Breast epithelium (tissue), 4 donors: ENCODE measurements around the gene SYNPO2. TPM values are rescaled to one million over a fixed set of nuclear protein-coding genes. Genes with fewer than 3 reads are reported as not detected.

Experiments
- DNase-seq, 2 donors: peaks; one replicate each; pipeline ENCODE4 v3.0.0-alpha.2; 2019; ENCODE audit warnings: low spot score in 2 of 2
- H3K27ac ChIP-seq, 2 donors: fragments of 200-600 bp; sonication (generic) in 1 of 2; one replicate each; pipeline ENCODE4 v1.5.1; 2016 to 2019; ENCODE audit warnings: mild to moderate bottlenecking in 1 of 2
- H3K27me3 ChIP-seq, 2 donors: fragments of 200-600 bp; sonication (generic) in 1 of 2; one replicate each; pipeline versions ENCODE4 v1.5.1 to v1.6.0; 2017 to 2019; ENCODE audit warnings: control low read depth in 1 of 2, mild to moderate bottlenecking in 1 of 2
- H3K36me3 ChIP-seq: fragments of 200-600 bp; one replicate; pipeline ENCODE4 v1.5.1; 2019
- H3K4me1 ChIP-seq, 2 donors: fragments of 200-600 bp; sonication (generic); one replicate each; pipeline ENCODE4 v1.5.1; 2016 to 2019; ENCODE audit warnings: control low read depth in 1 of 2
- H3K4me3 ChIP-seq, 3 donors: fragments of 200-600 bp; sonication (generic); 1 replicate in 2 of 3; 2 replicates in 1 of 3; pipeline ENCODE4 v1.5.1; 2016 to 2019; ENCODE audit warnings: mild to moderate bottlenecking in 3 of 3, moderate library complexity in 2 of 3
- H3K9me3 ChIP-seq, 2 donors: fragments of 200-600 bp; sonication (generic) in 1 of 2; one replicate each; pipeline ENCODE4 v1.5.1; 2016 to 2019; ENCODE audit warnings: control low read depth in 1 of 2
- CTCF ChIP-seq, 3 donors: fragments of 450-650 bp; IDR thresholded peaks; one replicate each; pipeline ENCODE4 v1.5.1; 2016 to 2017; ENCODE audit warnings: antibody characterized with exemption in 3 of 3, mild to moderate bottlenecking in 3 of 3, moderate library complexity in 3 of 3
- POLR2A ChIP-seq: fragments of 450-650 bp; IDR thresholded peaks from one replicate; pipeline ENCODE4 v1.6.1; 2016; ENCODE audit warnings: antibody characterized with exemption, mild to moderate bottlenecking, moderate library complexity
- POLR2AphosphoS5 ChIP-seq, 3 donors: sonication (generic); formaldehyde crosslinking; IDR thresholded peaks; one replicate each; pipeline ENCODE4 v1.6.1; 2017; ENCODE audit warnings: antibody characterized with exemption in 3 of 3
- intact Hi-C: fragments of 100-400 bp; cut with DNase I; formaldehyde crosslinking; loops from one replicate; pipeline ENCODE4 v1.15.1; 2023; ENCODE audit warnings: low total_unique reads
- total RNA-seq, 3 donors: library from RNA; depleted of rRNA; stranded (reverse); fragments of >200 nt; gene quantifications; one replicate each; pipeline ENCODE4 v1.1.0, GENCODE V29; 2016

SYNPO2 gene
- total RNA-seq, 3 donors from 2014 or later, result 30.2 to 90.1 (median 52.7) TPM

GRCh38 chr4:118894034-118894433 is 5.4 kb downstream of the SYNPO2 start:
- intact Hi-C loops, result no loop called here
- H3K36me3 ChIP-seq, result no peaks in the 10 kb centered on the region
- H3K4me3 ChIP-seq, result peak overlapping the region in 1 of 3 donors; percentile 37
- TF ChIP-seq CTCF (IDR thresholded peaks at IDR 0.05) (no peak), POLR2AphosphoS5 (IDR thresholded peaks at IDR 0.05) (no peak), POLR2A (no peak)
- no peaks in the 10 kb centered on the region for H3K9me3 ChIP-seq
- H3K4me1 ChIP-seq, result peaks cover 0 to 3% of the 10 kb centered on the region in 2 donors
- H3K27me3 ChIP-seq, result no peaks in the 10 kb centered on the region
- peak overlapping the region; percentile 66 to 69 for H3K27ac ChIP-seq
- no peak for DNase-seq

- TF ChIP-seq CTCF (IDR thresholded peaks at IDR 0.05) (no peak), POLR2AphosphoS5 (IDR thresholded peaks at IDR 0.05) (no peak), POLR2A (no peak)
- intact Hi-C loops, result no loop called here
- Histone ChIP-seq H3K4me1 (peaks cover 0 to 3% of the 10 kb centered on the region in 2 donors), H3K36me3 (no peaks in the 10 kb centered on the region), H3K27me3 (no peaks in the 10 kb centered on the region), H3K4me3 (no peak overlapping the region), H3K9me3 (no peaks in the 10 kb centered on the region), H3K27ac (peak overlapping the region; percentile 61 to 68)
- DNase-seq, result no peak
Observed at GRCh38 chr4:118898221-118898620, 9.6 kb downstream of the SYNPO2 start.

- H3K9me3 ChIP-seq, result no peaks in the 10 kb centered on the region
- no peaks in the 10 kb centered on the region for H3K36me3 ChIP-seq
- H3K27ac ChIP-seq, result peak overlapping the region; percentile 61 to 68
- no peaks in the 10 kb centered on the region for H3K27me3 ChIP-seq
- H3K4me3 ChIP-seq, result no peak overlapping the region
- DNase-seq, result peak in 1 of 2 donors; percentile 58
- no peak for TF ChIP-seq POLR2A
- TF ChIP-seq POLR2AphosphoS5 (IDR thresholded peaks at IDR 0.05), result peak in 1 of 3 donors; percentile 58
- intact Hi-C loops, result no loop called here
- peaks cover 0 to 3% of the 10 kb centered on the region in 2 donors for H3K4me1 ChIP-seq
Observed at GRCh38 chr4:118898684-118899138, 10.1 kb downstream of the SYNPO2 start.

- Histone ChIP-seq H3K4me3 (no peak overlapping the region), H3K4me1 (peaks cover 2 to 11% of the 10 kb centered on the region in 2 donors), H3K27me3 (no peaks in the 10 kb centered on the region), H3K36me3 (no peaks in the 10 kb centered on the region), H3K9me3 (no peaks in the 10 kb centered on the region), H3K27ac (peak overlapping the region; percentile 77 to 78)
- TF ChIP-seq POLR2A (no peak), CTCF (IDR thresholded peaks at IDR 0.05) (no peak), POLR2AphosphoS5 (IDR thresholded peaks at IDR 0.05) (no peak)
- peak in 1 of 2 donors; percentile 64 for DNase-seq
- intact Hi-C loops, result no loop called here
Observed at GRCh38 chr4:118904418-118904817, 15.8 kb downstream of the SYNPO2 start.

GRCh38 chr4:118904935-118905334 is 16.3 kb downstream of the SYNPO2 start:
- no peak for TF ChIP-seq CTCF (IDR thresholded peaks at IDR 0.05)
- no peak for TF ChIP-seq POLR2AphosphoS5 (IDR thresholded peaks at IDR 0.05)
- TF ChIP-seq POLR2A, result no peak
- intact Hi-C loops, result no loop called here
- Histone ChIP-seq H3K36me3 (no peaks in the 10 kb centered on the region), H3K4me3 (peak overlapping the region in 1 of 3 donors; percentile 14), H3K27me3 (no peaks in the 10 kb centered on the region), H3K9me3 (no peaks in the 10 kb centered on the region), H3K27ac (peak overlapping the region; percentile 77 to 78), H3K4me1 (peaks cover 2 to 11% of the 10 kb centered on the region in 2 donors)
- DNase-seq, result no peak
